GM21529 (cell line): ENCODE results near the gene PLAC8L1.
A peak's percentile ranks its signal among the peaks of the same experiment; 100 is the strongest.

ENCODE experiments used
- ATAC-seq: cut with Tn5 transposase; IDR thresholded peaks from one replicate; pipeline ENCODE4 v1.9.1; 2021; ENCODE audit not compliant: unreplicated experiment

PLAC8L1 gene

DNA sequence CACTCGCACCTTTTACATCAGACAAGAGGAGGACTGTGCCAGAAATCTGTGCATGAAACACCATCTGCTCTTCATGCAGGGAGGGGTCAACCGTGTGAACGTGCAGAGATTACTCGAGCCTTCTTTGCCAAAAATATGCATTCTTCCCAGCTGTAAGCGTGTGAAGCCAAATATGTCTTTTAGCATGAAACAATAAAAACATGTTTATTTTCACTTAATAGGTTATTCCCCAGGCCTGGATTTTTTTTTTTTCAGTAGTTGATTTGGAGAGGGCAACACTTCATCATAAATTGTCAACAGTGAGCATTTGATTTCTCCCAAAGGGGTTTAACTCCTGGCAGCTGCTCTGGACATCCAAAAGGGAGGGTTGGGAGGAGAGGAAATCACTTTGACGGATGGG lies 23.8 kb downstream of the PLAC8L1 start:
- ATAC-seq = no peak

DNA sequence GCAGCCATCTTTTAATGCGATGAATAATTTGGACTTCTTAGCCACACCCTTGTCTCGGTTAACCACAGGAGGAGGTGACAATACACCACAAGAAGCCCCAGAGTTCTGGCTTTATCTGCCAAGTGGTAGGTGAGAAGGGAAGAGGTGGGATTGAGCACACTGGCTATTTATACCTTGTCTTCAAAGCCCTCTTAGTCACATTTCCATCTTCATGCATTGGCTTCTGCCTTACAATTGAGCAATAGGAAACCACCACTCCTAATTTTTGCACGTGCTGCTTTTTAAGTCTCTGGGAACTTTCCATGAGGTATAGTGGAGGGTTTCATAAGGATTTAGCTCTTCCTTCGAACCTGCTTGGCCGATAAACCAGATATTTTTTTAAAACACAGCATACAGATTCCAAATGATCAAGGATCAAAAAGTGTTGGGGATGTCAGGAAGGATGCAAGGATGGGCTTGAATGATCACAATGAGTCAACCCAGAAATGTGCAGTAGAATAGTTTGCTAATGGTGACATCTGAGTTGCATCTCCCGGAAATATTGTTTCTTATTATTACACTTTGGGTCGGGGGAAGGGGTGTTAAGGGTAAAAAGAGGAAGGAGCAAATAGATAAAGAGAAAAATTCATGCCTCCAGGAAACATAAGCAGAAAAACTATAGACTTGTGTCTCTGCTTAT lies 25.5 kb downstream of the PLAC8L1 start:
- no peak for ATAC-seq

DNA sequence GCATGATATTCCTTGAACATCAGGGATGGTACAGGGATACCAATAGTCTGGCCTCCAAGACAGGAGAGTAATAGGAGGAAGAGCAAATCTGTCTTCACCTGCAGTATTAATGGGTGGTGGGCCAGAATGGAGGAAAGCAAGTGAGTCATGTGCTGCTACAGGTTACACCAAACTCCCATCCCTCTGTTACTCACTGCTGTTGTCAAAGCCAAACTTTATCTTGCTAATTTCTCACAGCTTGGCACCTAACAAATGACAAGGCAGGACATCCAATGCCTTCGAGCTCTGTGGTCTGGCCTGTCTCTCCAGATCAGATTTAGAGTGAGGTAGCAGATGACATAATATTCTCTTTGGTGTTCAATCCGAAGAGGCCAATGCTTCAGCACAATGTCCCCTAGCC lies 26.8 kb downstream of the PLAC8L1 start:
- no peak for ATAC-seq

DNA sequence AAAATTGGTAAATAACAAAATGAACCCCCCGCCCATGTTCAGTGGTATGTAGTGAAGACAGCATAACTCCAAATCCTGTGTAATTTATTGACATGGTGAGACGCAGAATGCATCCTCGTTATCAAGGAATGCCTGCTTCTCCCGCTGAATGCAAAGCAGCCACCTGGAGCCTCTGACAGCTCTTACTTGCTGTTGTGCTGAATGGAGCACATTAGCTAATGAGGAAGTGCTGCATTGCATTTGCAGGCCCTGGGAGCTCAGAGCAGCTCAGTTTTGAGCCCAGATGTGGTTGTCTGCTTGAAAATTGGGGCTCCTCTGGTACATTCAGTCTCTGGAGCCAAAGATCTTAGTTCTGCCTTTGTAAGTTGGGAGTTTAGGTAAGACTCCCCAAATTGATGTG lies 28.9 kb downstream of the PLAC8L1 start:
- ATAC-seq = no peak

DNA sequence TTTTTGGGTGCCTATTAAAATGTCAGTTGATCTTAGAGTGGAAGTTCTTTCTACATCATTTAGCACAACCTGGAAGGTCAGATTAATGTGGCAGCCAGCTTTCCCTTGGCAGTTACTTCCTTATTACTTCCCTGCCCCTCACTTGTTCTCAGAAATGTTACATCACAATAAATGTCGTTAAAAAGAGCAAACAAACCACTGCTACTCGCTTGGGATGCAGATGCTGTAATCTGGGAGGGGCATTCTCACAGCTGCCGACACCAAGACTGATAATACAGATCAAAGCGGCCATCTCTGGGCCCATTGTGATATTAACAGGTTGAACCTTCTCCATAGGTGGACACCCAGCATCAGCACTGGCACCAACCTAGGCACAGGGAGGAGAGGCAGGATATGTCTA lies 29.3 kb downstream of the PLAC8L1 start:
- ATAC-seq = no peak

DNA sequence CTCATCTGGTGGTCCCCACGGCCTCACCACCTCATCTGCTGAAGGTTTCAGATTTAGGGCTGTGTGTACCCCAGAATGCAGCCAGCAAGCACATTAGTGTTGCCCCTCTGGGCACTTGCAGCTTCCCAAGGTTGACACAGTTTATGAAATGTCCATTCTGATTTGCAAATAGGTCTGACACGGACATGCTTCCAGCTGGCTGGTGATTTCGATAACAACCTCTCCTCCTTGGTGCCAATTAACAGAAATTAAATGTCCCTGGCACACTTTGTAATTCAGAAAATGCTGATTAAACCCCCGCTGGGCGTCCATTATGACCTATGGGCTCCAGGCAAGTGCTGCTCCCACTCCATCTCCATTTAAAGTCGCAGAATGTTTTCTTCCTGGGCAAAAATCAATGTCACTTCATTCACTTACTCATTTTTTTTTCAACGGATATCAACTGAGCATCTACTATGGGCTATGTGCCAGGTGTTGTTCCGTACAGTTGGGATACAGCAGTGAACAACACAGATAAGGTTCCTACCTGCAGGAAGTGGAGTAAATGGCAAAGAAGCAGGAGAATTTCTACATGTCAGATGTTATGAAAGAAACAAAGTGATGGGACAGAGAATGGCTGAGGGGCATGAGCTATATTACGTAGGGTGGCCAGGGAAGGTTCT lies 32.0 kb downstream of the PLAC8L1 start:
- no peak for ATAC-seq

DNA sequence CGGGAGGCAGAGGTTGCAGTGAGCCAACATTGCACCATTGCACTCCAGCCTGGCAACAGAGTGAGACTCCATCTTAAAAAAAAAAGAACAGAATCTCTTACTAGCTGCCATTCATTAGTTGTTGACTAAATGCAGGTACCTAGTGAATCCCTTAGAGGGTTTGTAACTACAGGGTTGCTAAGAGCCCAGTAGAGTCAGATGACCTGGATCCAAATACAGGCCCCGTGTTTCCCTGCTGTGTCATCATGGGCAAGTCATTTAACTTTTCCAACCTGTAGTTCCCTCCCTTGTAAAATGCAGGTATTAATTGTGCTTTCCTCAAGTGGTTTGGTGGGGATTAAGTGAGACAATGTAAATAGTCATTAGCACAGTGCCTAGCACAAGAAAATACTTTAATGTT lies 32.8 kb downstream of the PLAC8L1 start:
- ATAC-seq = no peak

DNA sequence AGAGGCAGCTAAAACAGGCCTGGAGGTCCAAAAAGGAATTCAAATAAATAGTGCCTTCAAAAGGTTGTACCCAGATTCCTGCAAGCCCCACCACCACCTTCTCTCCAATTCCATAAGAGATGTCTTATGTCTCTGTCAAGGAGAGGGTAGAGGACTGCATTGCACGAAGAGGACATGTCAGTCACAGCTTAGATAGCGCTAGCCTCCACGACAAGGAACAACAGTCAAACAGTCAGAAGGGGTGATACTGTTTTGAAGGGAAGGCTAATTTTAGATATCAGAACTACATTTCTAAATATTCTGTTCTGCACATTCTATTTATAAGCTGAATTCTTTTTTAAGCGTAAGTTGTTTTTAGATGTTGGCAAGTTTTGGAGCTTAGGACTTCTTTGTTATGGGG lies 34.2 kb downstream of the PLAC8L1 start:
- no peak for ATAC-seq

DNA sequence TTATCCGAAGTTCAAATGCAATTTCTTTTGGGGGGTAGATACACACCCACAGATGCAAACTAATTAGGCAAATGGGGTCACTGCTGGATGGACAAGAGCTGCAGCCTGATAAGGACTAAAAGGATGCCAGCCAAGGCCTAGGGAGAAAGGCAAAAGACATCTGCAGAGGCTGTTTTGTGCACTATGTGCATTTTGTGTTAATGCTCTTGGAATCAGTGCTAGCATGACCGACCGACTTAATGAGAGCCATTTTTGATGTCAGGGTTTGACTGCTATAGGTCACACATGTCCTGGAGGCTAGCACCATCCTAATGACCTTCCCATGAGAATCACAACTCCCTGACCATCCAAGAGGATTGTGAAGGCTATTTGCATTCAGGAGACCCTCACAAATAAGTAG lies 34.6 kb downstream of the PLAC8L1 start:
- no peak for ATAC-seq

DNA sequence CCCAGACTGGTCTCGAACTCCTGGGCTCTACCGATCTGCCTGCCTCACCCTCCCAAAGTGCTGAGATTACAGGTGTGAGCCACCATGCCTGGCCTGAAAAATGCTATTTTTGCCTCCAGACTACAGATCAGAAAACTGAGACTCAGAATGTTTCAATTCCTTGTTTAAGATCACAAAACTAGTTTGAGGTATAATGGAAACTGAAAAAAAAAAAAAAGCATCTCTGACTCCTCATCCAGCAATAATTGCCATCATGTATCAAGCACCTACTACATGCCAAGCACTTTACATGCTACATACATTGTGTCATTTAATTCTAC lies 35.6 kb downstream of the PLAC8L1 start:
- peak; percentile 70 for ATAC-seq

DNA sequence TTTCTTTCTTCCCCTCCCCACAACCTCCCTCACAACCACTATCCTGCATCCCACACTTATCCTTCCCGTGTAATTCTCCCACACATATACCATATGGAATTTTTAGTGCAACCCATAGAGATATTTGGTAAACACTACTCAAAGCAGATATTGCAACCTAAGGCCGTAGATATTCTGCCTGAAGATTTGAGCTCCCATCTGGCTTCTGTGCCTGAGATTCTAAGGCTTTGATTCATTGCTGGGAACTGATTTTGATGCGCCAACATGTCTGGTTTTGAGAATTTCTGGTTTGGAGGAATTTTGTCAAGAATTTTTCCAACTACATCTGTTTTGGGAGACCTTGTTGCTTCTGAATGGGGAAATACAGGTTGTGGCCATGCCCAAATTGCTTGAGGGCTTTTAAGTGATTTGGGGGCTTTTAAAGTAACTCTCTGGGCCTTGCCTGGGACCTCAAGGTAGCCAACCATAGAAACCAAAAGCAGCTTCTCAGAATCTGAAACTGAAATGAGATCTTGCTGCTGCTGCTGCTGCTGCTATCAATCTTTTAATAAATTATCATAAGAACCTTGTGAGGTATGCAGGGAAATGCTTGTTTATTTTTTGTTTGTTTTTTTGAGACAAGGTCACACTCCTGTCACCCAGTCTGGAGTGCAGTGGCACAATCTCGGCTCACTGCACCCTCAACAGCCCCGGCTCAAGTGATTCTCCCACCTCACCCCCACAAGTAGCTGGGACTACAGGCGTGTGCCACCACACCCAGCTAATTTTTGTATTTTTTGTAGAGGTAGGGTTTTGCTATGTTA lies 36.2 kb downstream of the PLAC8L1 start:
- ATAC-seq = no peak

DNA sequence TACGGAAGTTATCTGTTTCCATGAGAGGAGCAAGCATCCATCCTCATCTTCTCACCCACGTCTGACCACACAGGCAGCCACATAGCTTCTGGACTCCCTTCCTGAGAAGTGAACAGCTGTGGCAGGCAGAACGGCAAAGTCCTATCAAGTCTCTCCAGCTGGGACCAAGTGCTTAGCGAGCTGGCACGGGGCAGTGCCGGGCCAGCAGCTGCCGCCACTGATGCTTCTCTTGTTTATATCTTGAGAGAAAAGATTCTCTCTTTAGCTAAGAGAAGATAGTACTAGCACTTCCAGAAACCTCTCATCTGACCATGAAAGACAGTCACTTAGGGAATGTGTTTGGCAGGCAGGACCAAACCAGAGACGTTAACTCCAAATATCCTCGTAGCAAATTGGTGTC lies 37.2 kb downstream of the PLAC8L1 start:
- ATAC-seq = no peak

DNA sequence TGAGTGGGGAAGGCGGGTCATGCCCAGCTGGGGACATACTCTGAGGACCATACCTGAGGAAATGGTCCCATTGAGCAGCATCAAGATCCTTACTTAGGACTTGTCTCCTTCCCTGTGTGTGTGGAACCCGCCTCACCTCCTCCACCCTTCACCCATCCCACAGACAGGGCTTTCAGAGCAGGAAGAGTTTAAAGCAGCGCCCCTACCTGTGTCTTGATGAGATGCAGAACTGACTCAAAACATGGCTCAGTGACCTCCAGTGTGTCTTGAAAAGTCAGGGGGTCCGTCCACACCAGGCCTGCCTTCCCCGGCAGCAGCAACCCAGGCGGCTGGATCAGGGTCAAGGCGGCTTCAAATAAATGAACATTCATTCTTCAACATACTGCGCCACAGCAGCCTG lies 38.4 kb downstream of the PLAC8L1 start:
- ATAC-seq = no peak

DNA sequence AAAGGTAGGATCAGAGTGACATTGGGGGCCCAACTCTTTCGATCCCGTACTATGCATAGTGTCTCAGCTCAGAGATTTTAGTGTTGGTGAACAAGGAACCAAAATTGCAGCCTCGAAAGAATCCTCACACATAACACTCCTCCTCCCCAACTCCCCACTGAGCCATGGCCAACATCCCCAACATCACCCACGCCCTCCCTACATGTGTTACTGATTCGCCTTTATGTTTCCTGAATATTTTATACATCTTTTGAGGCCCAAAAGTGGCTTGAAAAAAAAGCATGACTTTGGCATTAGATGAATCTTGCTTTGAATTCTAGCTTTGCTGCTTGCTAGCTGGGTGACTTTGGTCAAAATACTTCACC lies 45.2 kb downstream of the PLAC8L1 start:
- no peak for ATAC-seq

DNA sequence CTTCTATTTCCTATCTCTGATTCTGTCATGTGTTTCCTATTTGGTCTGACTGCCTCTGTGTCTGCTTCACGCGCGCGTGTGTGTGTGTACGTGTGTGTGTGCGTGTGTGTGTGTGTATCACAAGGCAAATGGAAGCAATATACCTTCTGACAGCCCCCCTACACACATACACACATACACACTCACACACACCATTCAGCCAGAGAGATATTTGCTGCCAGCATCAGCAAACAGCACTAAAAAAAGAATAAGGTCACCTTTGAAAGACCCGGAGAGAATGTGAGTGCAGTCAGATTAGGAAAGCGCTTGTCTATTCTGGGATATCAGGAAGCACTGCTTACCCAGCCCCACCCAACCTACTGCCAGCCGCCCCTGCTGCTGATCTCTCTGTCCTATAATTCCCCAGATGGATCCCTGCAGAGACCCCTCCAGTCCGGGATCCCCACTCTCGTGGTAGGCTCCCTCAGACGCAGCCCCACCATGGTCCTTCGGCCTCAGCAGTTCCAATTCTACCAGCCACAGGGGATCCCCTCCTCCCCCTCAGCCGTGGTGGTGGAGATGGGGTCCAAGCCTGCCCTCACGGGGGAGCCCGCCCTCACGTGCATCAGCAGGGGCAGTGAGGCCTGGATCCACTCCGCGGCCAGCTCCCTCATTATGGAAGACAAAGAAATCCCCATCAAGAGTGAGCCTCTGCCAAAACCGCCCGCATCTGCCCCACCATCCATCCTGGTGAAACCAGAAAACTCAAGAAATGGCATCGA lies 45.7 kb downstream of the PLAC8L1 start:
- no peak for ATAC-seq

DNA sequence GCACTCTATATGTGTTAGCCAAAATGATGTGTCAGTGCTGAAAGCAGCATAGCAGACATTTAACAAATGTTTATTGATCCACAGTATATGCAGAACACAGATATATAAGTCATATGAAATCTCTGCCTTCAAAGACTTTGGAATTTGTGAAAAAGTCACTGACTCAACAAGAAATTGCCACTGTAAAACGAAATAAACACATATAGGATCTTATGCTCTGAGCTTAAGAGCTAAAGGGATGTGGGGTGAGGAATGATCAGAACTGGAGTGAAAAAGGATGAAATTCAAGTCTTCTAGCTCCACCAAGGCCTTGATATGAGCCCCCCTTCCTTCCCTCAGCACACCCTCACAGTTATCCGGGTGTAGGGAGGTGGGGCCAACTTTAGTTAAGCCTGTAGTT lies 49.9 kb downstream of the PLAC8L1 start:
- no peak for ATAC-seq

DNA sequence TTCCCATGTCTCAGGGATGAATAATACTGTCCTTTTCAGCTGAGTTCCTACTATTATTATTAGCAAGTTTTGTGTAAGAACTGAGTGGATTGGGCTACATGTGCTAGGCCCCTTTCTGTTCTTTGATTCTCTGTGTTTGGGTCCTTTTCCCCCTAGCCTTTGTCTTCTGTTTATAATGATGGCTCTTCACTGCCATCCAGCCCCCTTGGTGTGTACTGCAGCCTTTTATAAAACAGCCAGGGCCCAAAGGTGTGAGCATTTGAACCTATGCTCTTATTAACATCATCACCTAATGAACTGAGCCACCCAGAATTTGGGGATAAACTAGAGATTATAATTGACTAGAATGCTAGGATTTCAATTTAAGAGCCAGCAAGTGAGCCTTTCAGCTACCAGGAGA lies 52.6 kb downstream of the PLAC8L1 start:
- peak; percentile 51 for ATAC-seq

DNA sequence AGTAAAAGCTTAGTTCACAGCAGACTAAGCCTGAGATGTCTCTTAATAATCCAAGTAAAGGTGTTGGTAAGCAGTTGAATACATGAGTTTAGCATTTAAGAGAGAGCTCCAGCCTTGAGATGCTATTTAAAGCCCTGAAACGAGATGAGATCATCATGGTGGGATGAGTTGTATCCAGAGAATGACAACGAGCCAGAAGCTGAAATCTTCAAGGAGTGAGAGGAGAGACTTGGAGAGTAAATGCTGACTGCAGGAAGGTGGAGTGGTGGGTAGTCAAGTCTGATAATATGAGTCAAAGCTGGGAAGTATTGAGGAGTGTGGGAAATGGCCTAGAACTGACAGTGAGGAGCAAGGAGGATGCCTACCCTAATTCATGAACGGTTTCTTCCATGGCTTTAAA lies 53.7 kb downstream of the PLAC8L1 start:
- ATAC-seq = no peak

DNA sequence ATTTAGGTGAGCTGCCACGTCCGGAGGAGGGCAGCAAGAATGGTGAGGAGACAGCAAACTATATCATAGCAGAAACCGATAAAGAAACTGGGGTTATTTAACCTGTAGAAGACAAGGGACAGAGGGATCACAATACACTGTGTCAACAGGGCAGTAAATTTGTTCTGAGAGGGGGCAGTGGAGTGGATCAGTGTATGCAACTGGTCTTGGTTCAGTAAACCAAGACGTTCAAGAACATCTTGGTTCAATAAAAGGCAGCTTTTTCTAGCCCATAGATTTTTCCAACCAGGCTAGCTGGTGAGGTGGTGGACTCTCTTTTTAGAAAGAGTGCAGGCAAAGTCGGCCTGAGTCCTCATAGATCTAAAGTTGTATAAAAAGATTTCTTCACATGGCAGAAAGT lies 55.3 kb downstream of the PLAC8L1 start:
- ATAC-seq = no peak

DNA sequence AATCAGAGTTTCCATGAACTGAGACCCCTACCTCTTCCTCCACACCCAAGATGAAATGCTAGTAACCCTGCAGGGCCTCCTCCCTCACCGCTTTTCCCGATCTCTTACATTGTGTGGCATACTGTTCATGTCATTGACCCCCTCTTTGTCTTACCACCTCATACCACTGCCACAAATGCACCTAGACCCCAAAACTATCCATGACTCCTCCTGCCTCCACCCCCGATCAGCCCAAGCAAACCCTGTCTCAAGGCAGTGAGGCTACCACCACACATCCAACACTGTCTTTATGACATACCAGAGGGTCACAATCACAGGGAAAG lies 55.7 kb downstream of the PLAC8L1 start:
- ATAC-seq = no peak

DNA sequence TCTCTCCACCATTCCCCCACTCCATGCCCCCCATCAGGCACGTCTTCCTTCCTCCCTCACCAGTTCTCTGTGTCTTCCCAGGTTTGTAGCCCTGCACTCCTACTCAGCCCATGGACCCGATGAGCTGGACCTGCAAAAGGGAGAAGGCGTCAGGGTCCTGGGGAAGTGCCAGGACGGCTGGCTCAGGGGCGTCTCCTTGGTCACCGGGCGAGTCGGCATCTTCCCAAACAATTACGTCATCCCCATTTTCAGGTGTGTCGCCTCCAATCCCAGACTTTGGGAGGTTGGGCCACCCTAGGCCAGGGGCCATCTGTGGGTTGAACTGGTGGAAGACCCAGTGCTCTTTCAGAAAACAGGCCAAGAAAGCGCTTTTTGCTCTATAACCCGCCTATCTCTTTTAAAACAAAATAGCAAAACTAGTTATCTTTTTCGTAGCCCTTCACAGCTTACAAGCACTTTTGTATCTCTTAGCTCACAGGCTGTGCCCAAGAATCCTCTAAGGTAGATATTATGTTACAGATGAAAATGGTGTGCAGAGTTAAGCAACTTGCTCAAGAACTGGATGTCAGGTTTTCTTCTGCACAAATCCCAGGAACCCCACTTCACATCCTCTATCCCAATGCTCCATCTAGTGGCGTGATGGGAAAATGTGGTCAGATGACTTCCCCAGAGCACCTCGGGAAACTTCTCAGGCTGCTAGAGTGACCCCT lies 56.2 kb downstream of the PLAC8L1 start:
- no peak for ATAC-seq
